Neural progenitor cell (in vitro differentiated cells): ENCODE data around the gene CYB5R4.

Experiments used
- CTCF ChIP-seq: fragments of 200-600 bp; sonication (generic); IDR thresholded peaks from 2 replicates; pipeline ENCODE4 v1.5.1; 2017; ENCODE audit warnings: antibody characterized with exemption, mild to moderate bottlenecking
- EZH2 ChIP-seq: fragments of 200-600 bp; sonication (generic); IDR thresholded peaks from 2 replicates; pipeline ENCODE4 v1.6.1; 2017; ENCODE audit warnings: antibody characterized with exemption, mild to moderate bottlenecking, moderate library complexity
- EZH2phosphoT487 ChIP-seq: fragments of 200-600 bp; sonication (generic); IDR thresholded peaks from 2 replicates; pipeline ENCODE4 v1.6.1; 2017; ENCODE audit warnings: antibody characterized with exemption

DNA sequence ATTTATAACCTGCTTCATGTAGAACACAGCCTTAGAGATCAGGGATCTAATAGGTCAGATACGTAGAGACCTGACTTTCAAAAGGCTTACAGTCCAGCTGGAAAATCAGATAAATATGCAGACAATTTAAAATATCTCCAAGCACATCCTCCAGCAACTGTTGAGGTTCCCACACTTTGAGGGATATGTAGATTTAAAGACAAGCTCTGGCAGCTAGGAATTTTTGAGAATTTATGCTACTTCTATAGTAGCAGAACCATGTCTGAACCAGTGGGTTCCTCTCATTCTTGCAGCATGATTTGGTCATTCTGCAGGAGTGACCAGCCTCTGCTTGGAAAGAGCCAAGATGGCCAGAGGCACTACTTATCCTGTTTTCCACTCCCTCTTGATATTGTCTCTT is 60.5 kb downstream of the CYB5R4 start:
- no peak for TF ChIP-seq CTCF
- TF ChIP-seq EZH2phosphoT487, result no peak
- TF ChIP-seq EZH2, result no peak
